GM18499 (cell line): ENCODE results near the gene VSIG2.

Experiments
- ATAC-seq: cut with Tn5 transposase; IDR thresholded peaks from one replicate; pipeline ENCODE4 v1.9.1; 2021; ENCODE audit warnings: moderate number of reproducible peaks; ENCODE audit not compliant: insufficient read depth, unreplicated experiment

Gene VSIG2

GRCh38 chr11:124725719-124726105 lies 26.3 kb downstream of the VSIG2 start:
- peak; percentile 6 for ATAC-seq

GRCh38 chr11:124724979-124725718 lies 26.9 kb downstream of the VSIG2 start:
- peak; percentile 75 for ATAC-seq

DNA sequence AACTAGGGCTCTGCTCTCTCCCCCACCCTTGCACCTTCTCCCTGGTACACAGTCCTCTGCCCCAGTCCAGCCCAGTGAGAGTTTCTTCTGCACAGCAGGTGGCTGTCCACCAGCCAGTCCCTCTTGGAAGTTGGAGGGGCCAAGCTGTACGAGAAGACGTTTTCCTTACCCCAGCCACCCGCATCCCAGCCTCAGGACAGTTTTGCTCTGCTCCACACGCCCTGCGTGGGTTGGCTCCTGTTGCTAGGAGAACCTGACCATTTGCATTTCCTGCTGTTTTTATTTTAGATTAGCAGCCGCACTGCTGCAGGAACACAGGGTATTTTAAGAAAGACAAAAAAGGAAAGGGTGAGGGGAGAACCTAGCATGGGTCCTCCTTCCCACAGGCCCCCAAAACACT lies 29.9 kb downstream of the VSIG2 start:
- no peak for ATAC-seq

- no peak for ATAC-seq
Observed at GRCh38 chr11:124719534-124719933, 32.5 kb downstream of the VSIG2 start.

DNA sequence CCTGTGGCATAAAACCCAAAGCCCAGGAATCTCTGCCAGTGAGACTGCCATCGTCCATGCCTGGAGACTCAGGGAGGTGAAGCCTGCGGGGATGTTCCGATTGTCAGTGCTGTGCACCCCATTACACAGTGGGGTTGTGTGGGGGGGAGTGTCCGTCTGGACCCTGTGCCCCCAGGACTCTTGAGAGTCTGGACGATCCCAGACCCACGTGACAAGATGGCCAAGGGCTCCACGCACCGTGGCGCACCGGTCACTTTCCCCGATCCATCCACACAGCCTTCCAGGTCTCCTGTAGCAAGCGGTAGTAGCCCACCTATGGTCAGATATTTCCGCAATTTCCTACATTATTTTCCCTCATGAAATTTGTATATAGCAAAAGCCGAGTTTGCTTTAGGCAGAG lies 33.3 kb downstream of the VSIG2 start:
- ATAC-seq, result no peak

- ATAC-seq, result no peak
Observed at GRCh38 chr11:124717786-124718651, 34.0 kb downstream of the VSIG2 start.

DNA sequence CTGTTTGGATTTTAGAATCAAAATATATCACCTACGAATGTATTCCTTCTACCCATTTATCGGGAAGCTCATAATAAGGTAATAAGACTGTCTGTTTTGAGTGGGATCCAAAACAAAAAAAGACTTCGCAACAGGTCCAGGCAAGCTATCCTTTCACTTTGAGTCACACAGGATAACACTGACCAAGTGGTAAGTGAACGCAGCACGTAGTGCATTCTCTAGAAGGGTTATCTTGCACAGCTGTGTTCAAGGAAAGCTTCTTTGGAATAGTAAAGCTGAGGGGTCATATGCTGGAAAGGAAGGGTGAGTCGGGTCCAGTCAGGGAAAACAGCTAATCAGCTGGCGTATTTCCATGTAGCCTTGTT lies 34.7 kb downstream of the VSIG2 start:
- no peak for ATAC-seq

- ATAC-seq, result no peak
Observed at GRCh38 chr11:124716591-124716990, 35.5 kb downstream of the VSIG2 start.

DNA sequence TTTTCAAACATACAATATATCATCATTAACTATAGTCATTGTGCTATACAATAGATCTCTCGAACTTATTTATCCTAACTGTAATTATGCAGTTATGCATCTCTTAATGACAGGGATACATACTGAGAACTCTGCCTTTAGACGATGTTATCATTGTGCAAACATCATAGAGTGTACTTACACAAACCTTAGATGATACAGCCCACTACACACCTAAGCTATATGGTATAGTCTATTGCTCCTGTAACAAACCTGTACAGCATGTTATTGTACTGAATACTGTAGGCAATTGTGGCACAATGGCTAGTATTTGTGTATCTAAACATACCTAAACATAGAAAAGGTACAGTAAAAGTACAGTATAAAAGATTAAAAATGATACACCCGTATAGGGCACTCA lies 39.7 kb downstream of the VSIG2 start:
- ATAC-seq, result no peak

DNA sequence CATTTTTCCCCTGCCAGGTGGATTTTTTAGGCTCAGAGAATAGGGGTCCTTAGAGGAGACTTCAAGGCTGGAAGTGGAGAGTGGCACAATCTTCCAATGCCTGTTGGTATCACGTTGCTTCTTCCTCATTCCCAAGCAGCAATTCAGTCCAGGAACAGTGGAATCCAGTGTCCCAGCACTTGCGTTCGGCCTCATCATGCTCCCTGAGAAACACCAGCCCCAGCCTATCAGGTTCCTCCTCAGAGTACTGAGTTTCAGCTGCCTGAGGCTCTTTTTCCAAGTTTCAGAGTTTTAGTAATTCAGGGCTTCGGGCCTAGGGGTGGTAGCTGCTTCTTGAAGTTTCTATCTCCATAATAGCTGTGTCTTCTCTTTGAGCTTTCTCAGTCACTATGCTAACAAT lies 44.2 kb downstream of the VSIG2 start:
- ATAC-seq, result no peak

GRCh38 chr11:124700028-124700427 lies 52.0 kb downstream of the VSIG2 start:
- no peak for ATAC-seq

DNA sequence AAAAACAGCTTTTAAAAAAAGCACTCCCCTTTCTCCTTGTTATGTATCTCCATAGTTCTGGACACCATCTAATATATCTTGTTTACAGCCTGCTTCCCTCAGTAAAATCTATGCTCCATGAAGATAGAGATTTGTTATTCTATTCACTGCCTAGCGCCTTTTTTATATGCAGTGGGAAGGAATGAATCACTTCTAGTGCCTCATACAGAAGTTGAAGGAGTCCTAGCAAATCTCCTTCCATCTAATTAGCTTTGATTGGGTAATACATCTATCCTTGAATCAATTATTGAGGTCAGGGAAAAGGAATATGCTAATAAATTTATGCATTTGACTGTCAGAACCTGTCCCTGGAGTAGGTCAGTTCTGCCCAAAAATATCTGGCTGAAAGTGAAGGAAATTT lies 52.5 kb downstream of the VSIG2 start:
- ATAC-seq, result no peak
